NCI-H1930 (cell line): ENCODE results near the gene DHRS4L2.
"Not testable (repeated sequence)": the region's sequence is repeated elsewhere in the genome, so short reads cannot be mapped to it uniquely, and the experiment has no call there.

Experiments used
- DNase-seq, 2 experiments: peaks; one replicate each; lab custom pipeline; 2025; lab: John Stamatoyannopoulos, UW

Gene DHRS4L2

GRCh38 chr14:24018978-24019377, 30.2 kb downstream of the DHRS4L2 start:
- not testable (repeated sequence) for DNase-seq

- not testable (repeated sequence) for DNase-seq
These were observed 31.2 kb downstream of the DHRS4L2 start for GRCh38 chr14:24019944-24020343.

GRCh38 chr14:24020520-24020919, 31.8 kb downstream of the DHRS4L2 start:
- not testable (repeated sequence) for DNase-seq

- not testable (repeated sequence) for DNase-seq
These were observed 36.2 kb downstream of the DHRS4L2 start for GRCh38 chr14:24024939-24025418.

- not testable (repeated sequence) for DNase-seq
These were observed 41.0 kb downstream of the DHRS4L2 start for GRCh38 chr14:24029687-24030086.

GRCh38 chr14:24031331-24031730, 42.6 kb downstream of the DHRS4L2 start:
- DNase-seq = not testable (repeated sequence)

GRCh38 chr14:24032727-24033418, 44.1 kb downstream of the DHRS4L2 start:
- DNase-seq = no peak

- DNase-seq = not testable (repeated sequence)
These were observed 47.0 kb downstream of the DHRS4L2 start for GRCh38 chr14:24035769-24036168.

GRCh38 chr14:24036169-24036962, 47.6 kb downstream of the DHRS4L2 start:
- DNase-seq = peak; percentile 63 to 67

- not testable (repeated sequence) for DNase-seq
These were observed 48.4 kb downstream of the DHRS4L2 start for GRCh38 chr14:24036963-24037657.

- DNase-seq = no peak
These were observed 48.9 kb downstream of the DHRS4L2 start for GRCh38 chr14:24037658-24038037.

- DNase-seq = no peak
These were observed 50.0 kb downstream of the DHRS4L2 start for GRCh38 chr14:24038686-24039085.

GRCh38 chr14:24040692-24041091, 52.0 kb downstream of the DHRS4L2 start:
- no peak for DNase-seq

- DNase-seq = no peak
These were observed 54.0 kb downstream of the DHRS4L2 start for GRCh38 chr14:24042746-24043145.

GRCh38 chr14:24049002-24049401, 60.3 kb downstream of the DHRS4L2 start:
- not testable (repeated sequence) for DNase-seq

GRCh38 chr14:24050753-24051152, 62.0 kb downstream of the DHRS4L2 start:
- not testable (repeated sequence) for DNase-seq

- DNase-seq = no peak
These were observed 62.6 kb downstream of the DHRS4L2 start for GRCh38 chr14:24051176-24051788.

- DNase-seq = peak; percentile 33 to 81
These were observed 63.3 kb downstream of the DHRS4L2 start, which contains the start of gene CARMIL3 for GRCh38 chr14:24051789-24052655. CARMIL3 (plus strand) TSS chr14:24052009; CDS start chr14:24052154, 145 bp downstream.

GRCh38 chr14:24052656-24053547, 64.2 kb downstream of the DHRS4L2 start:
- no peak for DNase-seq
